GM21360 (cell line): ENCODE data around the gene CILP2.

Source experiments
- ATAC-seq: cut with Tn5 transposase; IDR thresholded peaks from one replicate; pipeline ENCODE4 v1.9.1; 2021; ENCODE audit warnings: mild to moderate bottlenecking, moderate library complexity; ENCODE audit not compliant: unreplicated experiment

CILP2 gene

DNA sequence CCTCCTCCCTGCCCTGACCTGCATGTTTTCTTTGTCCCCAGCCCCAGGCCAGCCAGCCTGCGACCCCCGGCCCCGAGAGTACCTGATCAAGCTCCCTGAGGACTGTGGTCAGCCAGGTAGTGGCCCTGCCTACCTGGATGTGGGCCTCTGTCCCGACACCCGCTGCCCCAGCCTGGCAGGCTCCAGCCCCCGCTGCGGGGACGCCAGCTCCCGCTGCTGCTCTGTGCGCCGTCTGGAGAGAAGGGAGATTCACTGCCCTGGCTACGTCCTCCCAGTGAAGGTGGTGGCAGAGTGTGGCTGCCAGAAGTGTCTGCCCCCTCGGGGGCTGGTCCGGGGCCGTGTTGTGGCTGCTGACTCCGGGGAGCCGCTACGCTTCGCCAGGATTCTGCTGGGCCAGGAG is 5.6 kb downstream of the CILP2 start:
- no peak for ATAC-seq

DNA sequence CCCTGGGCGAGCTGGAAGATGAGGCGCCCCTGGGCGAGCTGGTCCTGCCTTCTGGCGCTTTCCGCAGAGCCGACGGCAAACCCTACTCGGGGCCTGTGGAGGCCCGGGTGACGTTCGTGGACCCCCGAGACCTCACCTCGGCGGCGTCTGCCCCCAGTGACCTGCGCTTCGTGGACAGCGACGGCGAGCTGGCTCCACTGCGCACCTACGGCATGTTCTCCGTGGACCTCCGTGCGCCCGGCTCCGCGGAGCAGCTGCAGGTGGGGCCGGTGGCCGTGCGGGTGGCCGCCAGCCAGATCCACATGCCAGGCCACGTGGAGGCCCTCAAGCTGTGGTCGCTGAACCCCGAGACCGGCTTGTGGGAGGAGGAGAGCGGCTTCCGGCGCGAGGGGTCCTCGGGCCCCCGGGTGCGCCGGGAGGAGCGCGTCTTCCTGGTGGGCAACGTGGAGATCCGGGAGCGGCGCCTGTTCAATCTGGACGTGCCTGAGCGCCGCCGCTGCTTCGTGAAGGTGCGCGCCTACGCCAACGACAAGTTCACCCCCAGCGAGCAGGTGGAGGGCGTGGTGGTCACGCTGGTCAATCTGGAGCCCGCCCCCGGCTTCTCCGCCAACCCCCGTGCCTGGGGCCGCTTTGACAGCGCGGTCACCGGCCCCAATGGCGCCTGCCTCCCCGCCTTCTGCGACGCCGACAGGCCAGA is 6.3 kb downstream of the CILP2 start:
- ATAC-seq: no peak

DNA sequence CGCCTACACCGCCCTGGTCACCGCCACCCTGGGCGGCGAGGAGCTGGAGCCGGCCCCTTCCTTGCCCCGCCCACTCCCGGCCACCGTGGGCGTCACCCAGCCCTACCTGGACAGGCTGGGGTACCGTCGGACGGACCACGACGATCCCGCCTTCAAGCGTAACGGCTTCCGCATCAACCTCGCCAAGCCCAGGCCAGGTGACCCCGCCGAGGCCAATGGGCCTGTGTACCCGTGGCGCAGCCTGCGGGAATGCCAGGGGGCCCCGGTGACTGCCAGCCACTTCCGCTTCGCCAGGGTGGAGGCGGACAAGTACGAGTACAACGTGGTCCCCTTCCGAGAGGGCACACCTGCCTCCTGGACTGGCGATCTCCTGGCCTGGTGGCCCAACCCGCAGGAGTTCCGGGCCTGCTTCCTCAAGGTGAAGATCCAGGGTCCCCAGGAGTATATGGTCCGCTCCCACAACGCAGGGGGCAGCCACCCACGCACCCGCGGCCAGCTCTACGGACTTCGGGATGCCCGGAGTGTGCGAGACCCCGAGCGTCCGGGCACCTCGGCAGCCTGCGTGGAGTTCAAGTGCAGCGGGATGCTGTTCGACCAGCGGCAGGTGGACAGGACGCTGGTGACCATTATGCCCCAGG is 7.0 kb downstream of the CILP2 start:
- ATAC-seq: no peak

DNA sequence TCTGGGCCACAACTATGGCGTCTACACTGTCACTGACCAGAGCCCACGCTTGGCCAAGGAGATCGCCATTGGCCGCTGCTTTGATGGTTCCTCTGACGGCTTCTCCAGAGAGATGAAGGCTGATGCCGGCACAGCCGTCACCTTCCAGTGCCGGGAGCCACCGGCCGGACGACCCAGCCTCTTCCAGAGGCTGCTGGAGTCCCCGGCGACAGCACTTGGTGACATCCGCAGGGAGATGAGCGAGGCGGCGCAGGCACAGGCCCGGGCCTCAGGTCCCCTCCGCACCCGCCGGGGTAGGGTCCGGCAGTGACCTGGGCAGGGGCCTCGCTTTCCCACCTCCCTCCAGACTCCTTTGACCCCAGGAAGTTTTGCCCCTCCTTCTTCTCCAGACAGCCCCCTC is 7.6 kb downstream of the CILP2 start:
- no peak for ATAC-seq

DNA sequence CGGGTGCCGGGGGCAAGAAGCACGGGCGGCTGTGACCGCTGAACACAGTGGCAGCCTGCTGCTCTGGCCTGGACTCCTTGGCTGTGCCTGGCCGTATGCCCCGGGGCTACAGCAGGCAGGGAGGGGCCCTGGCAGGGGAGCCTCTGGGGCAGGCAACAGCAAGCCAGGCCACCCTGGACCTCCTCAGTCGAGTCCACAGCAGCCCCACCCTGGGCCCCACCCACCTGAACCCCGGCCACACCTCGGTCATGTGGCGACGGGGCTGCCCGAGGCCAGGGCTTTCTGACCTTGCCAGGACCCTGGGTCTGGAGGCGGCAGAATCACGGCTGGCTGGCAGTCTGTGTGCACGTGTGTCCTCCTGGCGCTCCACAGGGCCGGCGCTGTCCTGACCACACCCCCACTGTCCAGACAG is 8.7 kb downstream of the CILP2 start:
- no peak for ATAC-seq

DNA sequence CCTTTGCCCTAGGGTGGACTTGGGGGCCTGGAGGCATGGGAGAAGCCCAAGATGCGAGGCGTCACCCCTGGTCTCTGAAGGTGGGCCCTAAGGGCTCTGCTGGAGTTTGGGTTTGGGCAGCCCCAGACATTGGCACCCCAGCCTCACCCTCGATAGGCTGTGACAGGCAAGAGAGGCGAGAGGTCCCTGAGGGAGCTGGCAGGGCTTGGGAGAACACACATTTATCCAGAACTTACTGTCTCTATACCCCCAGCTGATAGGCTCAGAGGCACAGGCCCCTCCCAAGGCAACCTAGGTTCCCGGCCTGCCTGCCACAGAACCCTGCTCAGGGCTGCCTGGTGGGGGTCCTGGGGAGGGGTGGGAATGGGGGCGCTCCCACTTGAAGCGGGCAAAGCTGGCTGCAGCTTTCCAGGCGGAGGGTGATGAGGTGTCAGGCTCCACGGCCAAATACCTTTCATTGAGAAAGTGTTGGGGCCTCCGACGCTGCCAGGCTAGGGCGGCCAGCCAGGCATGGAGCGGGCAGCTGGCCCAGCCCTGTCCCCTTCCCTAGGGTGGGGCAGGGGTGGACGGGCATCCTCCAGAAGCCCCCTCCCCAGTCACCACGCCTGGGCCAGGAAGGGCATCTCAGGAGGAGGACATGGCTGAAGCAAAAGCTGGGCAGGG is 9.7 kb downstream of the CILP2 start:
- no peak for ATAC-seq

DNA sequence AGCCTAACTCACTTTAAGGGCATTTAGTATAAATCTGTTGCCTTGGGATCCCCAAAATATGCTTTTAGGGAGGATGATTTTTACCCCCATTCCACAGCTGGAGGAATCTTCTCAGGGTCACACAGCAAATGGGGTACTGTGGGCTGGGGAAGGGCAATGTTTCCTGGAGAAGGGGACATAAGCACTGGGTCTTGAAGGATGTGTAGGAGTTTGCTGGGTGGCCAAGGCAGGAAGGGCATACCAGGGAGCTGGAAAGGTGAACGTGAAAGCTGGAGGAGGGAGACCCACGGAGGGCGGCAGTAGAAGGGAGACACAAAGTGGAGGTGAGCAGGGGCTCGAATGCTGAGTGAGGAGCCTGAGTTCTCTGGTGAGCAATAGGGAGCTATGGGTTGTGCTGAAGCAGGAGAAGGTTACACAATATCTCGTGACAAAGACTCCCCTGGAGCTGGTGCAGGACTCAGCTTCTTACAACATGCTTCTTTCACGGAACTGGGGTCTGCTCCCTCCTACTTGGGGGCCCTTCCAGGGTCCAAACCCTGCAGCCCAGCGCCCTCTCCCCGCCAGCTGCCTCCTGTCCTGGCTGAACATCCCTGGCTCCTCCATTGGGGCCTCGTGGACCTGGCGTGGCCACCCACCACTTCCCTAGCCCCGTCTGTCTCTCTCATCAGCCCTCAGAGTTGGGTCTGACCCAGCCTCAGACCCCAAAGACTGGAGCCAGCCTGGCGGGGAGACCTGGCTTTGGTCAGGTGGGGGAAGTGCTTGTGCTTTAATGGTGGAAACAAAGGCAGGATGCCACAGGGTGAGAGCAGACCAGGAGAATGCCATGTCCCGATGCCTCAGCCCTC is 11.1 kb downstream of the CILP2 start:
- no peak for ATAC-seq

DNA sequence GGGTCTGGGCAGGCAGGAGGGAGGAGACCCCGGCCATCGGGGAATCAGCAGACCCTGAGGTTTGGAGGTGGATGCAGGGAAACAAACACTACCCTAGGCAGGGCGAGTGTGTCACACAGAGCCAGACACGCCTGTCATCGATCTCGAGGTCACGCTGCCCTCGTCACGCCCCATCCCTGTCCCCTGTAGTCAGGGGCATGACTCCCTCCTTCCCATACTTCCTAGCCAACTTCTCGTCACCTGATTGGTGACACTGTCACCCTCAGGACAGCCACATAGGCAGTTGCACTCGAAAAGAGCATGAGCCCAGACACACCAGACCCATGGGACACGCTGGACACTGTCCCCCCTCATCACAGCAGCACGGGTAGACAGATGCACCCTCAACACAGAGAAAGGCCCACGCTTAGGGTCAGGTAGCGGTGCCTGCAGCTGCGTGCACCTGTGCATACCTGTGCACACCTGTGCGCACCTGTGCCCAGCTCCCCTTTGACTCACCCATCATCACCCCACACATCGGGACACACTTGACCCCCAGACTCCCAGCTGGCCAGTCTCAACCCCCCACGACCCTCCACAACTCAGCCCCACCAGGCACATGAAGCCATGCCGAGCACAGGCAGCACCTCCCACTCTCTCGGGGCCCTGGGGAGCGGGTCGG is 11.9 kb downstream of the CILP2 start:
- ATAC-seq: no peak

DNA sequence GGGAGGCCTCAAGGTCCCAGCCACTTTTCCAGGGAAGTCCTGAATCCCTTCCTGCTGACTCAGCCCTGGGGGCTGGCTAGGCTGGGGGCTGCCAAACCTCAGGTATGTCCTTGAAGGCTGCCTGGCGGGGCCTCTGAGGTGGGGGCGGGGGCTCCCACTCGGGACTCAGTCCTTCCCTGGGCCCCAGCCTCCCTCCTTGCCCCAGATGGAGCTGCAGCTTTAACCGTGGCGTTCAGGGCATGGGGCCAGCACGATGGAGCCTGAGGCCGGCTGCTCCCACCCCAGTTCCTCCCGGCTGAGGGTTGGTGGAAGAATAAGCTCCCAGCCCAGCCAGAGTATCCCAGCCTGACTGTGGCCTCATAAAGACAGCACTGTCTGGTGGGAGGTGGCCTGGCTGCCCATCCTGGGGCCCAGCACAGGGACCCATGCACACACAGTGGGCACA is 12.4 kb downstream of the CILP2 start:
- no peak for ATAC-seq

DNA sequence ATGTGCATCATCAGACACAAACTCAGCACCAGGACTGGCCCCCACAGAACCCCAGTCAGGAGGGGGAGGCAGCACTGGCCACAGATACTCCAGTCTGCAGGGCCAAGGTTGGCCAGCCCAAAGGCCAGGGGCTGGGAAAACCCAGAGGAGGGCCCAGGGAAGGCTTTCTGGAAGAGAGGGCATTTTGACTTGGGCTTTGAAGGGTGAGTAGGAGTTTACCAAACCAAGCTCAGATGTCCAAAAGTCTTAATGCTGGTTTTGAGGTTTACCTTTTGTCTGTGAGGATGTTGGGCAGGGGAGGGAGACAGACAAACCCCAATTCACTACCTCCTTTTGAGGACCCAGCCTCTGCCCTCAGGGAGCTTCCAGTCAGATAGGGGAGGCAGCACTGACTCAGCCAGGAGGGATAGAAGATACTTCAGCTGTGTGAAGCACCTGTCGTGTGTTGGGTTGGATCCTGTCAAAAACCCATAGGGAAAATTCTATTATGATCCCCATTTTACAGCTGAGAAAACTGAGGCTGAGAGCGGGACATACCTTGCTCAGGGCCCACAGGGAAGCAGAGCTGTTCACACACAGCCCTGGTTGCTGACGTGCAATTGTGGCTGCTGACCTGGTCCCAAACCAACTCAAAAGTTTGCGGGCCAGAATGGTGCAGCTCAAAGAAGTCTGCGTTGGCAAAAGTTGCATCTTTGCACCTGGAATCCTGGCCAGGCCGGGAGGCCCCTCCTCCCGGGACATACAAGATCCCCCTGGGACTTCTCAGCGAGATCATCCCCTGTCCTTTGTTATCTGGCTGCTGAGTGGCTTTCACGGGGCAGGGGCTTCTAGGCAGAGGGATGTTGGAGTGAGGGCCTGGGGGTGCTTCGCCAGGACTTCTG is 13.1 kb downstream of the CILP2 start:
- ATAC-seq: no peak

DNA sequence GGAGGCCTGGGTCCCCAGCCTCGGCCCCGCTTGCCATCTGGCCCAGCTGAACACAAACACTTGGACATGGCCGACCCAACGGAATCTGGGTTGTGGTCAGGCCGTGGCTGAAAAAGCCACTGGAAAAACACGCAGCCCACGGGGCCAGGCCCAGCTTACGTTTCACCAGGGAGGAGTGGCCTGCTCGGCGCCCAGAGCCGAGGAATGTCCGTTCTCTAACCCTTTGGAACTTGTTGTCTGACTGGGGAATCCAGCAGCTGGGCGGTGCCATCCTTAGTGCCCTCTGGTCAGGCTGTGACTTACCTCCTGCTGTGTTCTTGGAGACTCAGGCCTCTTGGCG is 13.8 kb downstream of the CILP2 start:
- no peak for ATAC-seq

DNA sequence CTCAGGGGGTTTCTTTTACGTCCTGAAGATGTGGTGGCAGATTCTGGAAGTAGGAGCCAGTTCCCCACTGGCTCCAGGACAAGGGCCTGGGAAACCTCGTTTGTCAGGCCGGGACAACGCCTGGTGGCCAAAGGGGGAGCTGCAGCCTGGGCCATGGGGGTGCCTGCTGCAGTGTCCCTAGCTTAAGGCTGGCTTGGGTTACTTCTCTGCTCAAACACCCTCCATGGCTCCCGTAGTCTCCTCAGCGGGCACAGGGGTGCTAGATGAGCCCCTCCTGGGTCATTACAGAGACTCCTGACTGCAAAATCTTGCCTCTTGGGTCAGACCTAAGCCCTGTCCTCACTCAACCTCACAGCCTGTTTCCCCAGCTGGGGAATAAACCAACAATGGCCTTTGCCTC is 14.7 kb downstream of the CILP2 start:
- ATAC-seq: no peak

DNA sequence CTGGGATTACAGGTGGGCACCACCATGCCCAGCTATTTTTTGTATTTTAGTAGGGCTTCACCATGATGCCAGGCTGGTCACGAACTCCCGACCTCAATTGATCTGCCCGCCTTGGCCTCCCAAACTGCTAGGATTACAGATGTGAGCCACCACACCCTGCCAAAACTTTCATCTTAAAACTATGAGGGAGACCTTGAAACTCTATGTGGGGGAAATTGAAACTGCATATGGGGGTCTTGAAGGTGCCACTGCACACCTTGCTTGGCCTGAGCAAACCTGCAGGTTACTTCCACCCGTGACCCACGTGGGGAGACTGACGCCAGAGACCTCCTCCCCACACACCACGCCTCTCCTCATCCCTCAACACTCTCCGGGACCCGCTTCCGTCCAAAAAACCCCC is 15.6 kb downstream of the CILP2 start:
- no peak for ATAC-seq

DNA sequence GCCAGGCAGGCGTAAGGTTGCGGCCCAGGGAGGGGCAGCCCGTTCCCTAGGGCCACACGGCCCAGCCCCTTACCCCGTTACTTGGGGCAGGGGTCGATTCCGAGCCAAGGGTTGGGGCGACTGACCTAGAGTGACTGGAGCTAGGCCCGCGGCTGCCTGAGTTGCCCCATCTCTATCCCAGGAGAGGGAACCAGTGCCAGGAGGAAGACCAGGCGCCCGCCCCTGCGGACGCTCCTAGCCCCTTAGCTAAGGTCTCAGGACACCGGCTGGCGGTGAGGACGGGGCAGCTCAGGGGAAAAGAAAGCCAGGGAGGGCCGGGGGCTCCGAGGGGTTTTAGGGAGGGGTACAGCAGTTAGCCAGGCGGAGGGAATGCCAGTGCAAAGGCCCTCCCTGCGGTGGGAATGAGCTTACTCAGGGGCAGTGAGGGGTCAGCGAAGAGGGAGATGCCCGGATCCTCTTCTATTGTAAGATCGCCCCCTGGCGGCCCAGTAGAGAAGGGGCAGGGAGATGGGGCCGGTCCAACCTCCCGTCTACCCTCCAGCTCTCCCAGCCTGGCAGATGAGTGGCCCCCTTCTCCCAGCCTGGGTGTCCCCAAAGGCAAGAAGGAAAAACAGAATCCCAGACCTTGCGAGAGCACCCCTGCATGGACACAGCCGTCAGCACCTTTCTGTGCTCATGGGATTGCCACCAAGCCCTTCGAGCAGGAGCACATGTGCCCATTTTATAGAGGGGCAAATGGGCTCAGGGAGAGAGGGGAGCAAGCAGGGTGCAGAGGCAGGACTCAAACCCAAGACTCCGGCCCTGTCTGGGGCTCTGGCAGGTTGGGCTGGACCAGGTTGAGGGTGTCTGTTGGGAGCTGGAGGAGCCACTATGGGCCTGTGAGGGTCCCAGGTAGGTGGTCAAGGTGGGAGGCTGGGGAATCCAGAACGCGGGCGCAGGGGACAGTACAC is 16.3 kb downstream of the CILP2 start:
- ATAC-seq: no peak

DNA sequence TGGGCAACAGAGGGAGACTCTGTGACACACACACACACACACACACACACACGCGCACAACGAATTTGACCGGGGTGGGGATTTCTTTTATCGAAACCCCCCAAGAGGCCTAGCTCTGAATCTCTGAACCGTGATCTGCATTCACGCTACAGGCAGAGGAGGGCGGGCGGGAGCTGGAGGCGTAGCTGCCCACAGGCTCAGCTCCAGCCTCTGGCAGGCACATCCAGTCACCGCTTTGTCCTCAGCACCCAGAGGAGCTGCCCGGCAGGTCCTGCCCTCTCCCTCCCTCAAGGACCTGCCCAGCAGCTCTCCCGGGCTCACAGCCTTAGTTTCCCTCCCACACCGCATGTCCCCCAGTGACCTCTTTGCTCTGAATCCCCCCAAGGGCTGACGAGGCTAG is 20.0 kb downstream of the CILP2 start:
- no peak for ATAC-seq

DNA sequence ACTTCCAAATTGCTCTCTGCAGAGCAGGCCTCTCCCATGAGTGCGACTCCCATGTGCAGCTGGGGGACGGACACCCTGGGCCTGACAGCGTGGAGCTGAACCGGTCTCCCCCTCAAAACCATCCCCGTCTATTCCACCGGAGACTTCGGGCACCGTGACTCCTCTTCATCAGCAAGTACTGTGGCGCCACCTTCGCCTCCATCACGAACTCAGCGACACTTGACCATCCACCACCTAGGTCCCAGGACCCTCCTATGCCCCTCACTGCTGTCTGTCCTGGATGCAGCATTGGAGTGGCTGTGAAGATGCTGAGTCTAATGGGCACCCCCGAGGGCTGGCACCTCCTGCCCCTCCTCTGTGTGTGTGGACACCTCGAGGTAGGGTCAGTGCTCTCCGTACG is 20.6 kb downstream of the CILP2 start:
- ATAC-seq: no peak

DNA sequence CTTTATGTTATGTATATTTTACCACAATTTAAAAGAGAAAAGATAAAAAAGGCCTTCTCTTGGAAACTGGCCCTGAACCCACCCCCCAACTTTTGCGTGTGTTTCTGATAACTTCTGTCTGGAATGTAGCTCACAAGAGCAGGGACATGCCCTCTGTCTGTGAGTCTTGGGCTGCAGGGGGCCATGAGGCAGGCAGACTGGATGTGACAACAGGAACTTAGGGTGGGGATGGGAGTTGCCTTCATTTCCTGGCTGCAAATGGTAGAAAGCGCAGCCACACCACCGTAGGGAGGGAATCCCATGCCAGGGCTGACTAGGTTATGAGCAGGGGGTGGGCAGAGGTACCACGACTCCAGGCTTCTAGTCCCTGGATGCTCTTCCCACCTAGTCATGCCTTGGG is 21.9 kb downstream of the CILP2 start:
- no peak for ATAC-seq

DNA sequence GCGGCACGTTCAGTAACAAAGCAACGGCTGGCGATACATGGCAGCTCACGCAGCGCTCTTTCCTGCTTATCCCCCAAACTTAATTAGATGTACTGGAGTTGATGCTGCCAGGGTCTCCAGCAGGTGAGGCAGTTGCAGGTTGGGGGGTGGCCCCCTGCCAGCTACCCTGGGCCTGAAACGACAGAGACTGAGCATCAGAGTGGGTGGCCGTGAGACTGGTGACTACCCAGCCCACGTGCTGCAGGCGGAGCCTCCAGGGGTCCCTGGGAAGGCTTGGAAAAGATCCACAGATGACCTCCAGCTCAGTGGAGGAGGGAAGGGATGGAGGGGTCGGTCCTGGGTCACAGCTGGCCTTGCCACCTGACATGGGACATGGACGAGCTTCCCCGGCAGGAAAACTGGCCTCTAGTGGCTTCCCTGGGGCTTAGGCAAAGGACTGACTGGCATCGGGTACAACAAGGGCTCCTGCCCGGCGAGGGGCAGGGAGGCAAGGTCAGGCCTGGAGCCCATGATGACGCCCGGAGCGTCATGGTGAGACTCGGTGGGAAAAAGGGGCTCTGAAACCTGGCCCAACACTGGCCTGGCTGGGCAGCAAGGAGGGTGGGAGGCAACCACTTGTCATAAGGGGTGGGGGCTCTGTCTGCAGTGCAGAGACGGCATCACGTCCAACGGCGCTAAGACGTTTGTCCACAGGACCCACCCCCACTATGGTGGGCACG is 24.0 kb downstream of the CILP2 start:
- no peak for ATAC-seq
